ENCODE data around the gene XIRP2.
"Not testable (repeated sequence)": the region's sequence is repeated elsewhere in the genome, so short reads cannot be mapped to it uniquely, and the experiment has no call there.

The XIRP2 gene

GRCh38 chr2:166944909-166945308 lies 56.6 kb downstream of the XIRP2 start:
- DNase-seq, result no peak

GRCh38 chr2:166957686-166958085 lies 69.4 kb downstream of the XIRP2 start:
- no peak for DNase-seq

GRCh38 chr2:166958986-166959481 lies 70.8 kb downstream of the XIRP2 start:
- DNase-seq, result no peak

- DNase-seq, result no peak
Observed at GRCh38 chr2:166959556-166959955, 71.3 kb downstream of the XIRP2 start.

- DNase-seq, result no peak
Observed at GRCh38 chr2:166960702-166961270, 72.5 kb downstream of the XIRP2 start.

GRCh38 chr2:166961933-166962332 lies 73.7 kb downstream of the XIRP2 start:
- DNase-seq, result no peak

GRCh38 chr2:166969486-166969885 lies 81.2 kb downstream of the XIRP2 start:
- no peak for DNase-seq

- DNase-seq, result no peak
Observed at GRCh38 chr2:166972002-166972401, 83.7 kb downstream of the XIRP2 start.

- DNase-seq, result no peak
Observed at GRCh38 chr2:166972418-166972817, 84.1 kb downstream of the XIRP2 start.

GRCh38 chr2:166984188-166984587 lies 95.9 kb downstream of the XIRP2 start:
- DNase-seq, result no peak

- DNase-seq, result no peak
Observed at GRCh38 chr2:166984797-166985196, 96.5 kb downstream of the XIRP2 start.

GRCh38 chr2:166994588-166995336 lies 106.5 kb downstream of the XIRP2 start:
- no peak for DNase-seq

GRCh38 chr2:166996465-166996864 lies 108.2 kb downstream of the XIRP2 start:
- DNase-seq, result no peak

- no peak for DNase-seq
Observed at GRCh38 chr2:167001165-167001564, 112.9 kb downstream of the XIRP2 start.

GRCh38 chr2:167005096-167005495 lies 116.8 kb downstream of the XIRP2 start:
- DNase-seq, result no peak

- DNase-seq, result no peak
Observed at GRCh38 chr2:167013227-167013626, 124.9 kb downstream of the XIRP2 start.

- DNase-seq, result no peak
Observed at GRCh38 chr2:167015806-167016205, 127.5 kb downstream of the XIRP2 start.

- no peak for DNase-seq
Observed at GRCh38 chr2:167017021-167017420, 128.7 kb downstream of the XIRP2 start.

- DNase-seq, result no peak
Observed at GRCh38 chr2:167018590-167018989, 130.3 kb downstream of the XIRP2 start.

- no peak for DNase-seq
Observed at GRCh38 chr2:167028503-167028902, 140.2 kb downstream of the XIRP2 start.

- not testable (repeated sequence) for DNase-seq
Observed at GRCh38 chr2:167034976-167035375, 146.7 kb downstream of the XIRP2 start.

- no peak for DNase-seq
Observed at GRCh38 chr2:167048829-167049228, 160.5 kb downstream of the XIRP2 start.

- no peak for DNase-seq
Observed at GRCh38 chr2:167049659-167050058, 161.4 kb downstream of the XIRP2 start.

GRCh38 chr2:167052825-167053224 lies 164.5 kb downstream of the XIRP2 start:
- DNase-seq, result no peak

- DNase-seq, result no peak
Observed at GRCh38 chr2:167054881-167055280, 166.6 kb downstream of the XIRP2 start.
